Measurements from ENCODE around the gene PKD1L1.
"Not testable (repeated sequence)": the region's sequence is repeated elsewhere in the genome, so short reads cannot be mapped to it uniquely, and the experiment has no call there.

Gene PKD1L1

GRCh38 chr7:47948141-47948790 is at the start of gene PKD1L1:
Gene PKD1L1 (minus strand): TSS chr7:47948466. CDS start chr7:47948440, 26 bp downstream.
- no peak for DNase-seq (ENCODE audit: low read depth)

- no peak for DNase-seq (ENCODE audit: low read depth)
Observed at GRCh38 chr7:47992446-47992845, 44.2 kb upstream of the PKD1L1 start.

DNA sequence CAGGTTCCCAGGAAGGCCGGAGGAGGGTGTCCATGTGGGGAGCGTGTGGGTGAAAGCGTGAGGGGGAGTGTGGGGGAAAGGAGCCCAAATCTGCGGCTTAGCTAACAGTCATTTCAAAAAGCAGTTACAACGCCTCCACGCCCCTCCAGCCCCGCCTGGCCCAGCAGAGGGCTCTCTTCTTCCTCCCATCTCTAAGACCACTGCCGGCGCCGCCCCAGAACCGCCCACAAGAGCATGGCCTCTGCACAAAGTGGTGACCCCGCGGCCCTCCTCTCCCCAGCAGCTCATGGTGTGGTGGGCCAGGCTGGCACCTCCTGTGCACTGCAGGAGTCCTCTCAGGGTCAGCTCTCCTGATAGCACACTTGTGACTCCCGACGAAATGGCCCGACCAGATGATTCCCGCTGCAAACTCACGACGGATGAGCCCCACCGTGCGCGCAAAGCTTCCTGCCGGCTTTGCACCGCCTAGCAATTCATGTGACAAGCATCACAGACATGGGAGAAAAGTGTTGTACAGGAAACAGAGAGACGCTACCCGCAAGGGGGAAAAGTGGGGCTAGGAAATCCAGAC is 43.6 kb upstream of the PKD1L1 start:
- DNase-seq (ENCODE audit: low read depth), result peak; percentile 75

DNA sequence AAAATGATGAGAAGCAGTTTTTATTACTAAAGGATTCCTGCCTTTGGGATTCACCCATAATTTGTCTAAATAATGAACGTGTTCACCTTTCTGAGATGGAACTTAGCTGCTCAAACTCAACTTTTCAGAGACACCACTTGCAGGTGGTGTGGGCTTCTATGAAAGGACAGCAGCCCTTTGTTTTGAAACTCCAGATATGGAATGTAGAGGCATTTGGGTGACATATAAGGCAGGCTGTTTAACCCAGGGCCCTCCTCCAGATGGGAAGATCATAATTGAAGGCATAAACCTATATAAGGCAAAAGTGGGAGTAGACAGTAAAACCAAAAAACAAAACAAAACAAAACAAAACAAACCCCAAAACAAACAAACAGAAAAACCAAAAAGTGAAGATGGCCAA is 43.0 kb upstream of the PKD1L1 start:
- no peak for DNase-seq (ENCODE audit: low read depth)

DNA sequence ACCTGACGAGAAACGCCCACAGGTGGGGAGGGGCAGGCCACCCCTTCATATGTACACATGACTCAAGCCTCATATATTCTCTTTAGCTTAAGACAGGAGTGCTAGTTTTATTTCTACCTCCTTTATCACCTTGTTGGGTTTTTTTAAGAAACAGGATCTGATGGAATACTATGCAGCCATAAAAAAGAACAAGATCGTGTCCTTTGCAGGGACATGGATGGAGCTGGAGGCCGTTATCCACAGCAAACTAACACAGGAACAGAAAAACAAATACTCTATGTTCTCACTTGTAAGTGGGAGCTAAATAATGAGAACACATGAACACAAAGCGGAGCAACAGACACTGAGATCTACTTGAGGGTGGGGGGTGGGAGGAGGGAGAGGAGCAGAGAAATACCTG is 42.3 kb upstream of the PKD1L1 start:
- no peak for DNase-seq (ENCODE audit: low read depth)

- DNase-seq (ENCODE audit: low read depth), result not testable (repeated sequence)
Observed at GRCh38 chr7:47989607-47990400, 41.5 kb upstream of the PKD1L1 start.

DNA sequence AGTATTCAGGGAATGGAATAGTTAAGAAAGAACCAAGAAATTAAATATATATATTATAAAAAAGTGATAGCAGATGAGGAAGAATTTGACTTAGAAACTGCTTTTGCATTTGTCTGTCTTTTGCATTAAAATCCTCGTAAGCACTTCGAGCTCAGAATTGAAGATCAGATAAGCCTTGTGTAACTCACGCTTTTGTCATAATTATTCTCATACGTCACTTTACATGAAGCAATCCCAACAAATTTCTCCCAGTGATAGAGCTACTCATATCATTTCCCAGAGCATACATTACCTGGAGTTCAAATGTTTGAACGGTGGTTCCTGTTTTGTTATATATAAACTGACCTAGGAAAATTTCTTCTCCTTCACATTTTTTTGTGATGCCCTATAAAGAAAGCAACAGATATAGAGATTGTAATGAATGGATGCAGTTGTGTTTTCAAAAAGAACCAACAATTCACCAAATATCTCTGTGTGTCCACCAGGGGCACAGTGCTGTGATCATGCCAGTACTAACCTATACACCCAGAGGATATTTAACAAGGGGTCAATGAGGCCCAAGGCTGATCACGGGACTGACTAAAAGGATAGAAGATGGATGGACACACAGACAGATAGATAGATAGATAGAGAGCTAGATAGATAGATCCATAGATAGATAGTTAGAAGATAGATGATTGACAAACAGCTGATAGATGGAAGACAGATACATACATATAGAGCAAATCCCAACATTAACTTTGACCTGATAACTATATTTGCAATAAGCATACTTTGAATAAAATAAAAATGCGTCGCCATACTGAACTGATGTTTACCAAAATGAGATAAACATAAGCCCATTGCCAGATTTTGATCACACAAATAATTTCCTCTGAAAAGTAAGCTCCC is 40.5 kb upstream of the PKD1L1 start:
- no peak for DNase-seq (ENCODE audit: low read depth)

- DNase-seq (ENCODE audit: low read depth), result no peak
Observed at GRCh38 chr7:47982610-47983009, 34.3 kb upstream of the PKD1L1 start.

DNA sequence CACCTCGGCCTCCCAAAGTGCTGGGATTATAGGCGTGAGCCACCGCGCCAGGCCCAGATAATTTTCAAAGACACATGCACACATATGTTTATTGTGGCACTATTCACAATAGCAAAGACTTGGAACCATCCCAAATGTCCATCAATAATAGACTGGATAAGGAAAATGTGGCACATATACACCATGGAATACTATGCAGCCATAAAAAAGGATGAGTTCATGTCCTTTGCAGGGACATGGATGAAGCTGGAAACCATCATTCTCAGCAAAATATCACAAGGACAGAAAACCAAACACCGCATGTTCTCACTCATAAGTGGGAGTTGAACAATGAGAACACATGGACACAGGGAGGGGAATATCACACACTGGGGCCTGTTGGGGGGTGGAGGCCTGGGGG is 32.4 kb upstream of the PKD1L1 start:
- not testable (repeated sequence) for DNase-seq (ENCODE audit: low read depth)

DNA sequence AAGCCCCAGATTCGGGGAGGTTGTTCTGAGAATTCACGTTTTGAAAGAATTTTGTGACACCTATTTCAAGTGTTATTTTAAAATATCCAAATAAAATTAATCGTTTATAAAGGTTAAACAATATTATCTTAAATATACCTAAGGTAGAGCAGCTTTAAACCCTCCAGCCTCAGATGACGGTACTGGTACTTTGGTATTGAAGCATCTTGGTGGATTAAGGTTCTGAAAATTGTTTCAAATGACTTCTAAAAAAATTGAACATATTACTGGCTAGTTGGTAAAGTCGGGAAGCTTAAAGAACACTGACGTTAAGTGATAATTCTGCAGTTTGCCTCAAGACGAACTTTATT is 31.5 kb upstream of the PKD1L1 start:
- DNase-seq (ENCODE audit: low read depth), result no peak

DNA sequence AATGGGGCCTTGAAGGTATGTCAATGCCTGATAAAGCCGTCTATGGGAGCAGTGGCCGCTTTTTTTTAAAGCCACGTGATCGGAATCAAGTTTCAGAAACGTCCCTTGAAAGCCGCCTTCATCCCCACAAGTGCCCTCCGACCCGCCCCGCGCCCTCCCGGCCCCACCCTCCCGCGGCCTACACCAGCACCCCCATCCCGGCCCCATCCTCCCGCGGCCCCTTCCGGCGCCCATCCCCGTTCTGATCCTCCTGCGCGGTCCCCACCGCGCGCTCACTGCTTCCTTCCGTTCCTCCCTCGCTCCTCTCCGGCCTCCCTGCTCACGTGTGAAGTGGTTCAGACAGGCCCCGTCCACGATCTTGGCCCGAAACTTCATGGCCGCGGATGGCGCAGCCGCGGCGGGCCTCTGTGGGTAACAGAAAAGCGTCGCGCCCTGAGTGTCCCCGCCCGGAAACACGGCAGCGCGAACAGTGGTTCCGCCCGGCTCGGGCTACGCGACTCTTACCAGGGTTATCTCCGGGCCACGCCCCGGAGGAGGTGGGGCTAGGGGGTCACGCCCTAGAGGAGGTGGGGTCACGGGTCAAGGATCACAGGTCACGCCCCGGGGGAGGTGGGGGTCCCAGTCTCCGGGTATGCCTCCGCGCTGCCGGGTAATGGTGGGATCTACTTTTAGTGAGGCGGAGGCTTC is 31.0 kb upstream of the PKD1L1 start, which contains the start of gene HUS1:
TSS of gene HUS1 (minus strand) at position 471 of the 687 bp plus-strand sequence. CDS start at position 375, 96 bp downstream.
- DNase-seq (ENCODE audit: low read depth), result peak; percentile 91

DNA sequence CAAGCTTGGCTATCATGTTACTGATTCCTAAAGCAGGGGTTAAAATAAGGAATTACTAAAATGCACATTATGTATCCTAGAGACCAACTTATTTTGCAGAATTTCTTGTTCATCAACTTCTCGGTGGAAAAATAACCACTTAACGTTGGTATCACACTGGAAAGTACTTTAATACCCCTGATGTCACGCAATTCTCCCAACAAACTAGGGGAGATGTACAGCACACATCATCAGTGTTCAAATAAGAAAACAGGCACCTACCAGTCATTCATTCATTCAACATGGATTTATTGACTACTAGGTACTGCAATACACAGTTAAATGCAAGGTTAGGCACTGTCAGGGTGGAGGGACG is 30.5 kb upstream of the PKD1L1 start:
- DNase-seq (ENCODE audit: low read depth), result no peak

GRCh38 chr7:47973739-47974138 is 25.5 kb upstream of the PKD1L1 start:
- no peak for DNase-seq (ENCODE audit: low read depth)

GRCh38 chr7:47970761-47971160 is 22.5 kb upstream of the PKD1L1 start:
- DNase-seq (ENCODE audit: low read depth), result no peak

GRCh38 chr7:47968847-47969774 is 20.8 kb upstream of the PKD1L1 start:
- peak; percentile 31 for DNase-seq (ENCODE audit: low read depth)

DNA sequence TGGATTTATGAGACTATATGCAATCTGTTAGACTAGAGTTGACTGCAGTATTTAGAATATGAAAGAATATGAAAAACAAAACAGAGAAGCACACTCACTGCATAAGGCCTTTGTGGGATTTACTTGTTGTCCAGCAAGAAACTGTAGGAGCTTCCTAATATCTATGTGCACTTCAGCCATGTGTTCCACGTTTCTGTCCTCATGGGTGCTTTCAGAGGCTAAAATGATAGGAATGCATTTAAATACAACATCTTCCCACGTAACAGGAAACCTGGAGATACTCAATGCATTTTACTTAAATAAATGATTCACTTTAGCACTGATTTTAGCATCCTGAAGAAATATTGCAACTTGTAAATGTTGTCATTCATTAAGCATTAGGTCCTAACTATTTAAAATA is 19.4 kb upstream of the PKD1L1 start:
- no peak for DNase-seq (ENCODE audit: low read depth)

DNA sequence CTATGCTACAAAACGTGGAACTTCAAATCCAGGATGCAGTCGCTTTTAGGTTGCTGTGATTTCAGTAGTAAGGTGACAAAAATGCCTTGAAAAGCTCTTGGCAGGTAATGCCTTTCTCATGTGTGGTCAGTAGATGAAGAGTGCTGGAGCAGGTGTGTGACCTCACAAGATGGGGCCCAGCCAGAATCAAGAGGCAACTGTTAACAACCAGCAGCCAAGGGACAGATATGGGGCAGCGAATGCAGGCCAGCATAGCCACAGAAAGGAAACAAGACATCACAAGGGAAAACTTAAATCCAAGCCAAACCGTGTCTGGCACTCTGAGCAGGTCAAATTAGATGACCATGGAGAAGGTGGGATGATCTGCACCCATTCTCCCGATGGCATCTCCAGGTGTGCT is 18.9 kb upstream of the PKD1L1 start:
- DNase-seq (ENCODE audit: low read depth), result no peak

GRCh38 chr7:47965456-47965855 is 17.2 kb upstream of the PKD1L1 start:
- DNase-seq (ENCODE audit: low read depth), result no peak

- DNase-seq (ENCODE audit: low read depth), result no peak
Observed at GRCh38 chr7:47962262-47962661, 14.0 kb upstream of the PKD1L1 start.

GRCh38 chr7:47957156-47957555 is 8.9 kb upstream of the PKD1L1 start:
- DNase-seq (ENCODE audit: low read depth), result no peak

DNA sequence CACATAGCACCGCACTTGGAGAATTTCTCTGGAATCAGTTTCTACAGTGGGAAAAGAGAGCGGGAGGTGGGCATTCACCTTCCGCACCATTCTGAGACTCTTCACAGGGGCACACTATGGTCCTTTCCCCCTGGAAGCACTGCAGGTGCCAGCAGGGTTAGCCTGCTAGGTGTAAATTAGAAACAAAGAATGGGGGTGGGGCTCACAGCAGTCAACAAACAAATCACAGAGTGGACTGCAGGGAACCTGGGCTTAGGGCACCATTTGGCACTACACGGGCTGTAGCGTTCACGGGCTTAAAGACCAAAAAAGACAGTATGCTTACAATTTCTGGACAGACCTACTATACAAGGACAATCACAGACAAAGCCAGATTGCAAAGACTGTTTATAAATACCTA is 8.0 kb upstream of the PKD1L1 start:
- DNase-seq (ENCODE audit: low read depth), result no peak

All from activated T-cell treated with anti-CD3 and anti-CD28 coated beads for 48 hours (primary cell).